ENCODE measurements around the gene ZNF423. TPM values are rescaled to one million over a fixed set of nuclear protein-coding genes. Genes with fewer than 3 reads are reported as not detected.

ZNF423 gene
- total RNA-seq, 6 experiments from 2014 or later = 0.43 to 1.2 (median 0.89) TPM

GRCh38 chr16:49855280-49855821 lies 561 bp downstream of the ZNF423 start:
- Histone ChIP-seq H3K27ac (peak overlapping the region; percentile 31 to 73 (median 69)), H3K9me3 (no peaks in the 10 kb centered on the region), H3K36me3 (no peaks in the 10 kb centered on the region), H3K4me3 (peak overlapping the region; percentile 57 to 63 (median 61)), H3K27me3 (no peaks in the 10 kb centered on the region), H3K4me1 (peaks cover 0 to 8% (median 0%) of the 10 kb centered on the region in 4 donors)
- DNase-seq (peak; percentile 91 to 93 (median 92)), ATAC-seq (peak; percentile 73 to 87 (median 84))
- intact Hi-C loops (cut with DNase I) = loop anchor here in 1 of 2 donors (5.0 kb wide), 1 partner anchor 67 kb away; no protein-coding TSS in a partner anchor
- 0% methylated on average over 13 of the region's 75 CpGs for WGBS (ENCODE audit: insufficient coverage, low coverage, low lambda C conversion rate, missing lambda C conversion rate)
- TF ChIP-seq POLR2A (IDR thresholded peaks at IDR 0.05) = peak; percentile 48
- no peak for TF ChIP-seq CTCF (IDR thresholded peaks at IDR 0.05)

- Histone ChIP-seq H3K4me1 (peaks cover 0 to 8% (median 0%) of the 10 kb centered on the region in 4 donors), H3K9me3 (no peaks in the 10 kb centered on the region), H3K27me3 (no peaks in the 10 kb centered on the region), H3K36me3 (no peaks in the 10 kb centered on the region), H3K27ac (peak overlapping the region; percentile 21 to 73 (median 69)), H3K4me3 (peak overlapping the region; percentile 57 to 63 (median 61))
- ATAC-seq = no peak
- no peak for TF ChIP-seq POLR2A (IDR thresholded peaks at IDR 0.05)
- TF ChIP-seq CTCF (IDR thresholded peaks at IDR 0.05) = no peak
- no CpG with 5 or more reads among the region's 45 CpGs for WGBS (ENCODE audit: insufficient coverage, low coverage, low lambda C conversion rate, missing lambda C conversion rate)
- DNase-seq = peak in 2 of 3 donors; percentile 49
- intact Hi-C loops (cut with DNase I) = loop anchor here in 1 of 2 donors (5.0 kb wide), 1 partner anchor 68 kb away; no protein-coding TSS in a partner anchor
Measured at GRCh38 chr16:49854796-49855203, 1.1 kb downstream of the ZNF423 start.

- H3K27ac ChIP-seq = peak overlapping the region; percentile 21 to 73 (median 69)
- peaks cover 0 to 8% (median 0%) of the 10 kb centered on the region in 4 donors for H3K4me1 ChIP-seq
- no peaks in the 10 kb centered on the region for H3K9me3 ChIP-seq
- ATAC-seq (peak in 1 of 4 donors; percentile 1), DNase-seq (no peak)
- H3K4me3 ChIP-seq = peak overlapping the region; percentile 57 to 63 (median 61)
- H3K36me3 ChIP-seq = no peaks in the 10 kb centered on the region
- WGBS (ENCODE audit: insufficient coverage, low coverage, low lambda C conversion rate, missing lambda C conversion rate) = 21% methylated on average over 17 of the region's 33 CpGs
- no peaks in the 10 kb centered on the region for H3K27me3 ChIP-seq
- intact Hi-C loops (cut with DNase I) = no loop called here
- TF ChIP-seq CTCF (IDR thresholded peaks at IDR 0.05) (no peak), POLR2A (IDR thresholded peaks at IDR 0.05) (no peak)
Measured at GRCh38 chr16:49854188-49854795, 1.6 kb downstream of the ZNF423 start.

- intact Hi-C loops (cut with DNase I) = no loop called here
- no peak for DNase-seq
- H3K36me3 ChIP-seq = no peaks in the 10 kb centered on the region
- H3K27me3 ChIP-seq = no peaks in the 10 kb centered on the region
- H3K4me3 ChIP-seq = no peak overlapping the region
- H3K4me1 ChIP-seq = no peaks in the 10 kb centered on the region
- no peak overlapping the region for H3K27ac ChIP-seq
- 24% methylated on average over 5 of the region's 5 CpGs for WGBS (ENCODE audit: insufficient coverage, low coverage, low lambda C conversion rate, missing lambda C conversion rate)
- no peaks in the 10 kb centered on the region for H3K9me3 ChIP-seq
- no peak for TF ChIP-seq POLR2A (IDR thresholded peaks at IDR 0.05)
- TF ChIP-seq CTCF (IDR thresholded peaks at IDR 0.05) = no peak
- no peak for ATAC-seq
Measured at GRCh38 chr16:49852279-49852678, 3.6 kb downstream of the ZNF423 start.

All from right lobe of liver (tissue), 6 donors.